Peyer's patch (tissue), 4 donors: ENCODE data around the gene COL23A1. TPM values are rescaled to one million over a fixed set of nuclear protein-coding genes. Genes with fewer than 3 reads are reported as not detected.

Experiments used
- DNase-seq, 3 donors: peaks; one replicate each; pipeline ENCODE4 v3.0.0-alpha.2; 2017 to 2019
- H3K27ac ChIP-seq, 4 donors: fragments of 200-600 bp; sonication (generic); one replicate each; pipeline ENCODE4 v1.5.1; 2016 to 2019
- H3K27me3 ChIP-seq, 2 donors: fragments of 200-600 bp; sonication (generic); one replicate each; pipeline ENCODE4 v1.5.1; 2019
- H3K36me3 ChIP-seq, 3 donors: fragments of 200-600 bp; sonication (generic); one replicate each; pipeline ENCODE4 v1.5.1; 2016 to 2019
- H3K4me1 ChIP-seq, 4 donors: fragments of 200-600 bp; sonication (generic); one replicate each; pipeline ENCODE4 v1.5.1; 2016 to 2019
- H3K4me3 ChIP-seq, 4 donors: fragments of 200-600 bp; sonication (generic); 1 replicate in 3 of 4; 2 replicates in 1 of 4; pipeline ENCODE4 v1.5.1; 2016 to 2019; ENCODE audit warnings: mild to moderate bottlenecking in 1 of 4
- H3K9me3 ChIP-seq, 4 donors: fragments of 200-600 bp; sonication (generic); one replicate each; pipeline ENCODE4 v1.5.1; 2016 to 2019; ENCODE audit warnings: mild to moderate bottlenecking in 1 of 4
- POLR2A ChIP-seq, 2 donors: fragments of 450-650 bp; IDR thresholded peaks; one replicate each; pipeline ENCODE4 v1.5.1; 2017; ENCODE audit warnings: antibody characterized with exemption in 2 of 2, mild to moderate bottlenecking in 2 of 2, moderate library complexity in 2 of 2
- total RNA-seq, 4 donors: library from RNA; depleted of rRNA; stranded (reverse); fragments of >200 nt; gene quantifications; one replicate each; pipeline ENCODE4 v1.1.0, GENCODE V29; 2016
- TF ChIP-seq, protein P1 (sequence below), 6 experiments: fragments of 450-650 bp in 4 of 6; fragments of 200-600 bp in 2 of 6; sonication (generic) in 1 of 6; IDR thresholded peaks; one replicate each; pipeline ENCODE4 v1.5.1; 2017 to 2019; ENCODE audit warnings: antibody characterized with exemption in 6 of 6, mild to moderate bottlenecking in 3 of 6, moderate library complexity in 1 of 6

COL23A1 gene
- total RNA-seq, 4 donors from 2014 or later = 0.57 to 5.8 (median 1.2) TPM; not detected in 1

- no peaks in the 10 kb centered on the region for H3K4me1 ChIP-seq
- no peaks in the 10 kb centered on the region for H3K36me3 ChIP-seq
- H3K9me3 ChIP-seq = no peaks in the 10 kb centered on the region
- no peak overlapping the region for H3K4me3 ChIP-seq
- TF ChIP-seq POLR2A (IDR thresholded peaks at IDR 0.05) = no peak
- TF ChIP-seq, protein P1, sequence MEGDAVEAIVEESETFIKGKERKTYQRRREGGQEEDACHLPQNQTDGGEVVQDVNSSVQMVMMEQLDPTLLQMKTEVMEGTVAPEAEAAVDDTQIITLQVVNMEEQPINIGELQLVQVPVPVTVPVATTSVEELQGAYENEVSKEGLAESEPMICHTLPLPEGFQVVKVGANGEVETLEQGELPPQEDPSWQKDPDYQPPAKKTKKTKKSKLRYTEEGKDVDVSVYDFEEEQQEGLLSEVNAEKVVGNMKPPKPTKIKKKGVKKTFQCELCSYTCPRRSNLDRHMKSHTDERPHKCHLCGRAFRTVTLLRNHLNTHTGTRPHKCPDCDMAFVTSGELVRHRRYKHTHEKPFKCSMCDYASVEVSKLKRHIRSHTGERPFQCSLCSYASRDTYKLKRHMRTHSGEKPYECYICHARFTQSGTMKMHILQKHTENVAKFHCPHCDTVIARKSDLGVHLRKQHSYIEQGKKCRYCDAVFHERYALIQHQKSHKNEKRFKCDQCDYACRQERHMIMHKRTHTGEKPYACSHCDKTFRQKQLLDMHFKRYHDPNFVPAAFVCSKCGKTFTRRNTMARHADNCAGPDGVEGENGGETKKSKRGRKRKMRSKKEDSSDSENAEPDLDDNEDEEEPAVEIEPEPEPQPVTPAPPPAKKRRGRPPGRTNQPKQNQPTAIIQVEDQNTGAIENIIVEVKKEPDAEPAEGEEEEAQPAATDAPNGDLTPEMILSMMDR (IDR thresholded peaks at IDR 0.05) = no peak
- H3K27ac ChIP-seq = no peak overlapping the region
- no peak for DNase-seq
- no peaks in the 10 kb centered on the region for H3K27me3 ChIP-seq
These were observed 276.0 kb downstream of the COL23A1 start for GRCh38 chr5:178314061-178314660.

GRCh38 chr5:178313316-178313715 lies 276.9 kb downstream of the COL23A1 start:
- H3K4me3 ChIP-seq = no peak overlapping the region
- H3K9me3 ChIP-seq = no peaks in the 10 kb centered on the region
- no peaks in the 10 kb centered on the region for H3K36me3 ChIP-seq
- no peak for TF ChIP-seq POLR2A (IDR thresholded peaks at IDR 0.05)
- TF ChIP-seq, protein P1 (IDR thresholded peaks at IDR 0.05) = no peak
- peak in 1 of 3 donors; percentile 42 for DNase-seq
- no peaks in the 10 kb centered on the region for H3K27me3 ChIP-seq
- peak overlapping the region in 1 of 4 donors; percentile 7 for H3K27ac ChIP-seq
- no peaks in the 10 kb centered on the region for H3K4me1 ChIP-seq

GRCh38 chr5:178312880-178313282 lies 277.3 kb downstream of the COL23A1 start:
- Histone ChIP-seq H3K9me3 (no peaks in the 10 kb centered on the region), H3K36me3 (no peaks in the 10 kb centered on the region), H3K27ac (peak overlapping the region in 1 of 4 donors; percentile 53), H3K4me1 (no peaks in the 10 kb centered on the region), H3K27me3 (no peaks in the 10 kb centered on the region), H3K4me3 (no peak overlapping the region)
- peak in 2 of 3 donors; percentile 34 to 55 for DNase-seq
- TF ChIP-seq, protein P1 (IDR thresholded peaks at IDR 0.05) = no peak
- no peak for TF ChIP-seq POLR2A (IDR thresholded peaks at IDR 0.05)

GRCh38 chr5:178310130-178310865 lies 279.9 kb downstream of the COL23A1 start:
- no peak for TF ChIP-seq POLR2A (IDR thresholded peaks at IDR 0.05)
- TF ChIP-seq, protein P1 (IDR thresholded peaks at IDR 0.05) = no peak
- no peaks in the 10 kb centered on the region for H3K36me3 ChIP-seq
- H3K27ac ChIP-seq = no peak overlapping the region
- DNase-seq = no peak
- H3K4me1 ChIP-seq = no peaks in the 10 kb centered on the region
- H3K4me3 ChIP-seq = no peak overlapping the region
- H3K9me3 ChIP-seq = no peaks in the 10 kb centered on the region
- no peaks in the 10 kb centered on the region for H3K27me3 ChIP-seq

- Histone ChIP-seq H3K36me3 (no peaks in the 10 kb centered on the region), H3K27me3 (no peaks in the 10 kb centered on the region), H3K4me1 (no peaks in the 10 kb centered on the region), H3K9me3 (no peaks in the 10 kb centered on the region), H3K4me3 (no peak overlapping the region), H3K27ac (no peak overlapping the region)
- TF ChIP-seq POLR2A (IDR thresholded peaks at IDR 0.05) = no peak
- TF ChIP-seq, protein P1 (IDR thresholded peaks at IDR 0.05) = no peak
- DNase-seq = no peak
These were observed 280.8 kb downstream of the COL23A1 start for GRCh38 chr5:178309271-178310013.
